GM12892 (cell line): ENCODE measurements around the gene SLC7A6.

Experiments used
- DNase-seq: peaks from one replicate; pipeline ENCODE4 v3.0.0; 2011; ENCODE audit not compliant: insufficient read length
- FAIRE-seq: peaks from 2 replicates; lab custom pipeline; 2011; peaks lifted over from hg19 to GRCh38; lab: Jason Lieb, UNC
- POLR2A ChIP-seq: IDR thresholded peaks from 2 replicates; pipeline ENCODE4 v1.6.1; 2011; ENCODE audit warnings: low read depth, low read length, control low read depth
- POLR2AphosphoS5 ChIP-seq: IDR thresholded peaks from 2 replicates; pipeline ENCODE4 v1.6.1; 2011; ENCODE audit warnings: low read depth, low read length, control low read depth
- TAF1 ChIP-seq: IDR thresholded peaks from 2 replicates; pipeline ENCODE4 v1.6.1; 2011; ENCODE audit warnings: low read depth, mild to moderate bottlenecking, control low read depth, low read length, borderline replicate concordance

SLC7A6 gene

DNA sequence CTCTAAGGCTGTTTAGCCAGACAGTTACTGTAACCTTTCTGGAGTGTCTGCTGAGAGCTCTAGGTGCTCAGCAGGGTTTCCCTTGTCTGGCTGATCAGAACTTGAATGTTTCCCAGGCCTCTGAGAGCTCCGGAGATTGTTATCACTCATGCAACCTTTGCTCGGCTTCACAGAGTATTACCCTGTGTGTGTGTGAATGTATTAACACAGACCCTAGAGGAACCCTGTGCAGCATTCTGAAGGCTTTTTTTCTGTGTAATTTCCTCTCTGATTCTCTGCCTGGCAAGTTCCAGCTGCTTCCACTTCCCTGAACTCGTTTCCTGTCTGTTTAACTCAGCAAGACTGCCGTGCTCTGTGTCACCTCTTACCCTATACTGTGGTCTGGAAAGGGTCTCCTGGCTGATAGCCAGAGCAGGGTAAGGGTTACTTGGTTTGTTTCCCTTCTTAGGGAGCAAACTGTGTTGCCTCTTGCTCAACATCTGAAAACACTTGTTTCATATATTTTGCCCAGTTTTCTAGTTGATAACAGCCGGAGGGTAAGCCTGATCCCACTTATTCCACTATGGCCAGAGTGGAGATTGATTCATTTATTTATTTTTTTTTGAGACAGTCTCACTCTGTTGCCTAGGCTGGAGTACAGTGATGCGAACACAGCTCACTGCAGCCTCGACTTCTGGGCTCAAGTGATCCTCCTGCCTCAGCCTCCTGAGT, 68.2 kb downstream of the SLC7A6 start:
- no peak for FAIRE-seq
- DNase-seq, result no peak

GRCh38 chr16:68335175-68335574, 70.8 kb downstream of the SLC7A6 start:
- FAIRE-seq (no peak), DNase-seq (no peak)
- TF ChIP-seq TAF1, result no peak
- no peak for TF ChIP-seq POLR2AphosphoS5
- TF ChIP-seq POLR2A, result no peak

More for the DNA sequence above, 68.2 kb downstream of the SLC7A6 start:
- TF ChIP-seq POLR2AphosphoS5, result no peak
- no peak for TF ChIP-seq TAF1
- no peak for TF ChIP-seq POLR2A

DNA sequence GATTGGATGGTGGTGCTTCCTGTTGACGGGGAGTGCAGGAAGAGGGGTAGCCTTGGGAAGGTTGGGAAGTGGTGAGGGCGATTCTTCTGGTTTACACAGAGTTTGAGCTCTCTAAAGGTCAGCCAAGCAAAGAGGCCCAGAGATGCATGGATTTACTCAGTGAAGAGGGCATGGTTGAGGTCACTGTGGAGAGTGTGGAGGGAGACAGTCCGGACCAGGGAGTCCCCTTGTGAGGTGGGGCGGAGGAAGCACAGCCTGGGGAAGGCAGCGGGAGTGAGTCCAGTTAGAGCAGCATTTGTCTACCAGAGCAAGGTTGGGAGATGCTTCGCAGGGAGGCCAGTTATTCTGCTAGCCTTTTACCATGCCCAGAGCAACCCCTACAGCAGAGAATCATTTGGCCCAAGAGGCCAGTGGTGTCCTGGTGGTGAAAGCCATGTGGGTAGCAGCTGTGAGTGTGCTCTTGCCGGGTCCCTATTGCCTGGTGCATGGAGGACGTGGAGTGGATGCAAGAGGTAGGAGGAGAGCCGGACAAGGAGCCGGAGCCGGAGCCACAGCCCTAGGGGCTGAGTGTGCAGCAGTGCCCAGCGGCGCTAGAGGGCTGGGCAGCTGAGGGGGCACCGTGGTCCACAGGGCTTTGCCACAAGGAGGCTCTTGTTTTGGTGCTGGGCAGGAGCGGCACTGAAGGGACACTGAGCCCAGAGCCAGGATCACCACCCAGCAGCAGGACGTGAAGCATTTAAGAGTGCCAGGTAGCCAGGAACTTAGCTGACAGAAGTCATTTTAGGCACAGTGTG, 74.2 kb downstream of the SLC7A6 start:
- FAIRE-seq, result no peak
- DNase-seq, result no peak
- TF ChIP-seq POLR2A (no peak), TAF1 (no peak), POLR2AphosphoS5 (no peak)

GRCh38 chr16:68339214-68339613, 74.9 kb downstream of the SLC7A6 start:
- no peak for TF ChIP-seq TAF1
- TF ChIP-seq POLR2AphosphoS5, result no peak
- no peak for DNase-seq
- no peak for FAIRE-seq

- FAIRE-seq, result no peak
- TF ChIP-seq POLR2A (no peak), TAF1 (no peak), POLR2AphosphoS5 (no peak)
- DNase-seq, result no peak
Measured at GRCh38 chr16:68342620-68343019, 78.3 kb downstream of the SLC7A6 start.

GRCh38 chr16:68343137-68343536, 78.8 kb downstream of the SLC7A6 start:
- no peak for DNase-seq
- FAIRE-seq, result no peak
- TF ChIP-seq TAF1 (no peak), POLR2AphosphoS5 (no peak), POLR2A (no peak)

GRCh38 chr16:68344252-68344651, 79.9 kb downstream of the SLC7A6 start:
- TF ChIP-seq POLR2A (no peak), POLR2AphosphoS5 (no peak), TAF1 (no peak)

GRCh38 chr16:68345351-68345810, 81.1 kb downstream of the SLC7A6 start:
- FAIRE-seq, result no peak
- no peak for DNase-seq
- TF ChIP-seq TAF1, result no peak
- no peak for TF ChIP-seq POLR2AphosphoS5
- no peak for TF ChIP-seq POLR2A

More at GRCh38 chr16:68344252-68344651, 79.9 kb downstream of the SLC7A6 start:
- DNase-seq (no peak), FAIRE-seq (no peak)

DNA sequence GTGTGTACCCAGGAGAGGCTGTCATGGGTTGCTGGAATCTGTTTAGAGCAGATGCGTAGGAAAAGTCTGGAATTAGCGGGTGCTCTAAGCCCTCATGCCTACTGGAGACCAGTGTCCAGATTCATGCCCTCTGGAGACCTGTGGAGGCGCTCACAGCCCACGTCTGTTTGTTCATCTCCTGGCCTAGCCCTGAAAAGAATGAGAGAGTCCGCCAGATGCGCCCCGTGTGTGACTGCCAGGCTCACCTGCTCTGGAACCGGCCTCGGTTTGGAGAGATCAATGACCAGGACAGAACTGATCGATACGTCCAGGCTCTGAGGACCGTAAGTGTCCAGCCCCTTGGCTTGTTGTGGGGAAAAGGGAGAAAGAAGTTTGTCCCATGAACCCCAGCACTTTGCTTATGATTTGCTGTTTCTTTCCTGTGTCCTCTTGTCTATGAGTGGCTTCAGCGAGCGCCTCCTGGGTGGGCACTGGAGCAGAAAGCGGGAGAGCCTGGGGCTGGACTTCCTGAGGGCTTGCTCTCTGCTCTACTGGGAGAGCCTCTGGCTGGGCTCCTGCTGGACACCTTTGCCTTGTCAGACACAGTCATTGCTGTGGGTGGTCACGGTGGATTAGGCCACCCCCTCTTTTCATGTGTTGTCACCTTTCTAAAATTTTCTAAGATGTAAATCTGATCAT, 81.8 kb downstream of the SLC7A6 start:
- no peak for FAIRE-seq
- no peak for TF ChIP-seq POLR2AphosphoS5
- no peak for DNase-seq

DNA sequence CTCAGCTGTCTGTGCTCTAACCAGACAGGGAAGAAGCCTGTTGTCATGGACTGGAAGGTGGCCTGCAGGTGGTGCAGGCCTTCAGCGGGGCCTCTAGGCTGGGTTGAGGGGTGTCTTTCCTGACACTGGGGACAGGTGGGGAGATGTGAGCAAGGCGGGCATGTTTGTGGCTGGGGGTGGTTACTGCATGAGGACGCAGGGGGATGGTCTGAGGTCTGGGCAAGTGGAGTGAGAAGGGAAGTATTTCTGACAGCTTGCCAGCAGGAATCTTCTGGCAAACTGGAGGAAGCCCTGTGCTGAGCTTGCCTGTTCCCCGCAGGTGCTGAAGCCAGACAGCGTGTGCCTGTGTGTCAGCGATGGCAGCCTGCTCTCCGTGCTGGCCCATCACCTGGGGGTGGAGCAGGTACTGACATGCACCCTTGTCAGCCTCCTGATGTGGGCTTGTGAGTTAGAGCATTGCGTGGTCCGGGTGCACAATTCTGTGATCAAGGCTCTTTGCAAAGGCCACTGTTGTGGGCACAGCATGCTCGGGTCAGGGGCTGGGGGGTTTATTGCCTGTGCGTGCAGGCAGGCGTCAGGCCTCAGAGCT, 82.7 kb downstream of the SLC7A6 start:
- FAIRE-seq, result no peak
- DNase-seq, result no peak
- no peak for TF ChIP-seq TAF1
- TF ChIP-seq POLR2A, result no peak
- TF ChIP-seq POLR2AphosphoS5, result no peak

DNA sequence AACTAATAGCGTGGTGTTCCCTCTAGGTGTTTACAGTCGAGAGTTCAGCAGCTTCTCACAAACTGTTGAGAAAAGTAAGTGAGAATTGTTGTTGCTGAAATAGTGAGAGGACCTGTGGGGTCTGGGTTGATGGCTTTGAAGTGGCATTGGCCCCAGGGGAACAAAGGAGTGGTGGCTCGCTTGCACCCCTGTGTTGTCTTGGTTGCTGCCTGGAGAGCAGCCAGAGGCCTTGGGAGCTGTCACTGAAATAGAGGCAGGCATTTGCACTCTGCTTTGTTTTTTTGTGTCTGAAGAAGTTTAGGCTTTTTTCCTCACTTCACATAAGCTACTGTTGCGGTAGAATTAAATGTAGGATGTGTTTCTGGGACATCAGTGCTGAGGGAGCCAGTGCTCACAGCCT, 83.3 kb downstream of the SLC7A6 start:
- no peak for FAIRE-seq
- TF ChIP-seq TAF1, result no peak
- no peak for TF ChIP-seq POLR2AphosphoS5
- no peak for DNase-seq
